HT-29 (cell line): ENCODE data around the gene SUSD6. TPM values are rescaled to one million over a fixed set of nuclear protein-coding genes. Genes with fewer than 3 reads are reported as not detected.
"Not testable (repeated sequence)": the region's sequence is repeated elsewhere in the genome, so short reads cannot be mapped to it uniquely, and the experiment has no call there.

Source experiments
- DNase-seq: peaks from one replicate; pipeline ENCODE4 v3.0.0-alpha.2; 2015; ENCODE audit warnings: low spot score
- total RNA-seq: library from RNA; depleted of rRNA; stranded (reverse); fragments of >200 nt; shearing (Covaris generic); gene quantifications from 2 replicates; pipeline ENCODE4 v1.2.3, GENCODE V29; 2014

SUSD6 gene
- total RNA-seq, 1 experiment from 2014 or later: 10.9 TPM

DNA sequence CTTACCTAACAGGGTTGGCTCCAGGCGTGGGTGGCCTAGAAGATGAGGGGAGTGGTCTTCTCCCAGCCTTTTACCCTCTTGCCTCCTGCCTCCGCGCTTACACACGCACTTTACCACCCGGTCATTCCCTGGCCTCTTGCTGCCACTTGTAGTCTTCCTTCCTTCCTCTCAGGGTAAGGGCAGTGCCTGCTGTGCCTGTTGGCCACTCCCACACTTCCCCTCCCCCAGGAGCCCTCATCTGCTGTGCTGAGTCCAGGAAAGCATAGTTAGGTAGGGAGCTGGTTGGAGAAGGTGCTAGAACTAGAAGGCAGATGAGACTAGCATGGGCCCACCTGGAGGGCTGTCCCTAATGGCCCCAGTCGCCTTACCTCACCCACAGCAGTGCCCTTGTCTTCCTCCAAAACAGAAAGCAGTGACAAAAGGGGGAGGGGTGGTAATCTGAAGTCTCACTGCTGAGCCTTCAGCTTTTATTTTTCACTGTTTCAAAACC is 101.2 kb downstream of the SUSD6 start:
- DNase-seq: no peak

DNA sequence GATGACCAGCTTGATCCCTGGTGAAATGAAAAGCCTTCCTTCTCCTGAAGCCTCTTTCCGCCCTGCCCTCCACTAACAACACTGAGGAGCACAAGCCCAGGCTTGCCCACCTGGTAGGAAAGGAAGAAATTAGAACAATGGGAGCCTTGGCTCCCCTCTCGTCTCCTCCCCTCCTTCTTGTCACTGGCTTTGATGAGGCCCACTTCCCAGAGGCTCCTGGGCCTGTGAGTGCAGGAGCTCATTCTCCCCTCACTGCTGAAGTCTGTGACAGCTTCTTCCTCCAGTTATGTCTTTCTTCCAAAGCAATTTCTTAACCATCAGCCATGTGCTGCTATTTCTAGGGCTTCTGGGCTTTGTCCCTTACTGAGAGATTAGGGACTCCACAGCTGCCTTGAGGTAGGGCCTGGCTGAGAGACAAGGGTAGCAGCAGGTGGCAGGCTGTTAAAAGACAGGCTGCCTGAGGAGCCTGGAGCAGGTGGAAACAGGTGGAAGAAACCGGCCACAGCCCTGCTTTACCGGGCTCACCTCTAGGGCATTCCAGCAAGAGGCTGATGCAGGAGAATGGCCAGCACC is 101.9 kb downstream of the SUSD6 start:
- DNase-seq: peak; percentile 11

DNA sequence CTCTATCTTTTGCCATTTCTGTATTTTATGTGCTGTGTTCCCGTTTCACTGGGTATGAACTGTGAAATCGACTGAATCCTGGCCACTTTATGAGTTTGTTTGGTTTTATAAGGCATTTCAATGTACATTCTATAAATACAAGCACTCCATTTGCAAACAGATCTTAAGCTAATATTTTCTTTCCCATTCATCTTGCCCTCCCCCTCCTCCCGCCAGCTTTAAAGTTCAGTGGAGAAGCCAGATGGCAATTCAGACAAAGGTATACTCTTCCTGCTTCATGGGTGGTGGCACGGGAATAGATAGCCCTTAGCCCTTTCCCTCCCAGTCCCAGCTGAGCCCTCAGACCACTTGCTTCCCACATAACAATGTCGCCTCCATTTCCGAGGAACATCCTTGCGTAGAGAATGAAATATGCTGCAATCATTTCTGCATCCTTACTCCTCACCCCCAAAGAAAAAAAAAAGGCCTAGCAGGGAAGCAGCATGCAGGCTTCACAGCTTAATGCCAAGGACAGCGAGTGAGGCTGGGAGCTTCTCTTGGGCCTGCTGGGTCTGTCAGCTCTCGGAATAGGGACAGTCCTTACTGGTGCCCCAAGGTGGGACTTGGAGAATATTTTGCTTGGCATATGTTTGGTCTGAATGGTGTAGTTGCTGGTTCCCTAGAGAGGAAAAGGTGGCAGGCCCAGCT is 102.7 kb downstream of the SUSD6 start:
- DNase-seq: no peak

DNA sequence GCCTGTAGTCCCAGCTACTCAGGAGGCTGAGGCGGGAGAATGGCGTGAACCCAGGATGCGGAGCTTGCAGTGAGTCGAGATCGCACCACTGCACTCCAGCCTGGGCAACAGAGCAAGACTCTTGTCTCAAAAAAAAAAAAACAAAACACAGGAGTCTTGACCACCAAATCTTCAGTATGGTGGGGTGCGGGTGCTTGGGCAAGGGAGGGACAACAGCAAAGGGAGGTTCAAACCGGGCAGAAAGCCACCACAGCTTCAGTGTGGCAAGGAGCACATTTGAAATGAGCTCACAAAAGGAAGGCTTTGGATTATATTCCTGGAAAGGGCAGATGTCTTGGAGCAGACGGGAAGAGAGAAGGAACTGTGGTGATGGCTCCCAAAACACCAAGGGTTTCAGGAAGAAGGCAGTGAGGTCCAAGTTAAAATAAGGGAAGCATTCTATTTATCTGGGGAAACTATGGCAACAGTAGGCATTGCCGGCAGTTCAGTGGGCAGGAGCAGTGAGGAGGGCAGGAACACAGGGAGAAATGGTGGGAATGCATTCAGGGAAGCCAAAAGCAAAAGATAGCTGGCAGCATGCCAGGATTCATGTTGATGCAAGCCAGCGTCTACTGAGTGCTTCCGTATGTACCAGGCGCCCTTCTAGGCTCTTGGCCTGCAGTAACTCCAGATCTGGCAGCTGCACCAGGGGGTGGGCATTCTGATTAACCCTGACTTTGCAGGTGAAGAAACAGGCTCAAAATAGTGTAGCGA is 104.5 kb downstream of the SUSD6 start:
- peak; percentile 21 for DNase-seq

DNA sequence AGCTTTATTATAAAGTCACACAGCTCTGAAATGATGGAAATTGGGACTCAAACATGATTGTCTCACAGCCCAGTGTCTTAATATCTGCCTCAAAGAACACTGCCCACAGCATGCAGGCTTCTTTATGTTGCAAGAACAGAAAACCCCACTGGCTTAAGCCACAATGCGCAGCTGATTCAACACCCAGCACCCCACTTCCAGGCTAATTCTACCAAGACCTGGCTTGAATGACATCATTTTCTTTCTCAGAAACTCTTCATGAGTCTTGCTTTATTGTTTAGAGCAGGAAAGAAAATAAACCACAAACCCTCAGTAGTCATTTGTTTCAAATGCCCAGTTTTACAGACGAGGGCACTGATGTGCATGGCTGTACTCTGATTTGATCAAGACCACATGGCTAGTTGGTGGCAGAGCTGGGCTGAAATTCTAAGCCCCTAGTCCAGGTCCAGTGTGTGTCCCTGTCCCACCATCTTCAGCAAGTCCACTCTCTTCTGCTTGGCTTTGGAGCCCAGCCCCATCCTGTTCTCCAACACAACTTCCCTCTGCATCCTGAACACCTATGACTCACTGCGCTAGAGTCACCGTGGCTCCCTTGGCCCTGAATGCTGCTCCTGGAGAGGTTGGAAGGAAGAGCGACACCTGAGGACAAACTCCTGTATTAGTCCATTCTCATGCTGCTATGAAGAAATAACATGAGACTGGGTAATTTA is 105.2 kb downstream of the SUSD6 start:
- peak; percentile 17 for DNase-seq

DNA sequence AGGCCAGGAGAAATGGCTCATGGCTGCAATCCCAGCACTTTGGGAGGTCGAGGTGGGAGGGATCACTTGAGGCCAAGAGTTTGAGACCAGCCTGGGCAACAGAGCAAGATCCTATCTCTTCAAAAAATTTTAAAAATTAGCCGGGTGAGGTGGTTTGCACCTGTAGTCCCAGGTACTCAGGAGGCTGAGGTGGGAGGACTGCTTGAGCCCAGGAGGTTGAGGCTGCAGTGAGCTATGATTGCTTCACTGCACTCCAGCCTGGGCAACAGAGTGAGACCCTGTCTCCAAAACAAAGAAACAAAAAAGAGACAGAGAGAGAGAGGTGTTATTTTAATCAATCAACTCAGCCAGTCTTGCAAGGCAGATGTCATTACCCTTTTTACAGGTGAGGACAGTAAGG is 107.2 kb downstream of the SUSD6 start:
- not testable (repeated sequence) for DNase-seq

DNA sequence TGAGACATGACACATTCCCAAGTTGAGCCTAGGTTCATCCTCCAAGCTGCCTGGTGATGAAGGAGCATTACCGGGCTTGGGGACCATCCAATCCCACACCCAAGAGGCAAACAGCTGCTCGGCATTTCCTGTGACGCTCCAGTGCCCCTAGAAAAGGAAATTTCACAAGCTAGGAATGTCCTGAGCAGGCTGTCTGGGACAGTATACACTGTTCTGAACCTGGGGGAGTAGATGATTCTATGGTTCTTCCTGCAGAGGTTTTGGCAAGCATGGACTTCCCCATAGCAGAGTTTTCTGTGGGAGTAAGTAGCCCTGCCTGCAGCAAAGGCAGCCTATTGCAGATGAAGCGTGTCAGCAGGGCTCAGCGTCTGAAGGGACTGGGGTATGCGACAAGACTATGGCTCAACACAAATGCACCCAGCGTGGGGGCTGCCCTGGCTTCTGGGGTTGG is 108.1 kb downstream of the SUSD6 start:
- no peak for DNase-seq

DNA sequence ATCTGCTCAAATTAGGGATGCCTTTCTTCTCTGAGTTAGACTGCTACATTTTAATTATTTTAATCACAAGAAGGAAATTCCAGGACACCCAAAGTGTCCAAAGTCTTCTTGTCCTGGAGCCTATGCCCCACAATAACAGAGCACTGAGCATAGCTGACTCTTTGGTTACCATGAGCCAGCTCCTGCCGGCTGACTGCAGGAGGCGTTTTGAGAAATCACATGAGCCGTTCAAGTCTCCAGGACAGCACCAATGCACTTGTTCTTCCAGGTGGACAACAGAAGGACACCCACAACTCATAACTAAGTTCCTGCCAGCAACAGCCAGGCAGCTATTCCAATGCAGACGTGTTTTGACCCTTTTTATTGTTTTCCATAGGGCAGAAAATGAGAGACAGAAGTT is 109.5 kb downstream of the SUSD6 start:
- DNase-seq: no peak

DNA sequence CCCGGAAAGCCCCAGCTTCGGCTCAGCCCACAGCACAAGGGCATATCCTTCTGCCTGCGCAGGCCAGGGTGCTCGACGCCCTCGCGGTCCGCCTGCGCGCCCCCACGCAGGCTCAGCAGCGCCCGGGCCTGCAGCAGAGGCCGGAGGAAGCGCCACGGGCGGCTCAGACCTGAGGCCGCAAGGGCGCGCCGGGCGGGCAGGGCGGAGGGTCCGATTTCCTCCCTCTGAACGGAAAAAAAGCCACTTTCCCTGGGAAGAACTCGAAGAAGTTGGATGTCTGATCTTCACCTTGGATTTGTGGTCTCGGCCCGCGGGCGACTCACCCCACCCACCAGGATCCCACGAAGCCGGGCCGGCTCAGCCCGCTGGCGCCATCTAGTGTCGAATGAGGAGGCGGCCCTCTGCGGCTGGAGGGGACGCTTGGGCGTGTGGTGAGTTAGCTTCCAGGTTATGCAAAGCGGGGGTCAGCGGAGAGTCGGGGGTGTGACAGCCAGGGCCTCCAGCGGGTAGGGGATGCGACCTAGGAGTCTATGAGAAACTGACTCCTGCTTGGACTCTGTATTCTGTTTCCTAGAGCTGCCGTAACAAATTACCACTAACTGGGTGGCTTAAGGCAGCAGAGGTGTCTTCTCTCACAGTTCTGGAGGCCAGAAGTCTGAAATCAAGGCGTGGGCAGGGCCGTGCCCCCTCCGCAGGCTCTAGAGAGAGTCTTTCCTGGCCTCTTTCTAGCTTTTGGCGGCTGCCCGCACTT is 115.5 kb downstream of the SUSD6 start:
- peak; percentile 68 for DNase-seq

DNA sequence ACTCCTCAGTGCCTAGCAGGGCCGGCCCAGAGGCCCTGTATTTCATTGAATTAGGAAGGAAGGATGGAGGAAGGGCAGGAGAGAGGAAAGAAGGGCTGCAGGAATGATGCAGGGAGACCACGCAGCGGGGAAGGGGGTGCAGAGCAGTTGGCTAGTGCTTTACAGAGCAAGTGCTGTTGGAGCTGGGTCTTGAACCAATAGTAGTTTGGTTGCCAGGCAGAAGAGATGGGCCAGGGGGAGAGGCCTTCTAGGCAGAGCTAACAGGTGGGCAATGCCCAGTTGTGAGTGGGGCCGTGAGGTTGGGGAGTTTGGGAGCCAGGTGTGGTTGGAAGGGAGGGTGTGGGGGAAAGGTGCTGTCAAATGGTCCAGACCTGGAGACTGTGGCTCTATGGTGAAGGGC is 116.5 kb downstream of the SUSD6 start:
- no peak for DNase-seq

DNA sequence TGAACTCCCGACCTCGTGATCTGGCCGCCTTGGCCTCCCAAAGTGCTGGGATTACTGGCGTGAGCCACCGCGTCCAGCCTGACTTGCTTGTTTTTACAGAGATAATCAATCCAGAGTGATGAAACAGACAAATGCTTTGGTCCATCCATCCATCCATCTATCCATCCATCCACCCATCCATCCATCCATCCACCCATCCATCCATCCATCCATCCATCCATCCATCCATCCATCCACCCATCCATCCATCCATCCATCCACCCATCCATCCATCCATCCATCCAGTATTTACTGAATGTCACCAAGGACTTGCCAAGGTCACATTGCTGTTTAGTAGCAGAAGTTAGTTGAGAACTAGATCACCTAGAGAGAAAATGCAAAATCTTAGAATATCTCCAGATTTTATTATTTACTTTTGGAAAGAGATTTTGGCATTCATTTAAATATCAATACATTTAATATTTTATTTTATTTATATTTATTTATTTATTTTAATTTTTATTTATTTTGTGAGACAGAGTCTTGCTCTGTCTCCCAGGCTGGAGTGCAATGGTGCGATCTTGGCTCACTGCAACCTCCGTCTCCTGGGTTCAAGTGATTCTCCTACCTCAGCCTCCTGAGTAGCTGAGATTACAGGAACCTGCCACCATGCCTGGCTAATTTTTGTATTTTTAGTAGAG is 120.7 kb downstream of the SUSD6 start:
- DNase-seq: not testable (repeated sequence)

DNA sequence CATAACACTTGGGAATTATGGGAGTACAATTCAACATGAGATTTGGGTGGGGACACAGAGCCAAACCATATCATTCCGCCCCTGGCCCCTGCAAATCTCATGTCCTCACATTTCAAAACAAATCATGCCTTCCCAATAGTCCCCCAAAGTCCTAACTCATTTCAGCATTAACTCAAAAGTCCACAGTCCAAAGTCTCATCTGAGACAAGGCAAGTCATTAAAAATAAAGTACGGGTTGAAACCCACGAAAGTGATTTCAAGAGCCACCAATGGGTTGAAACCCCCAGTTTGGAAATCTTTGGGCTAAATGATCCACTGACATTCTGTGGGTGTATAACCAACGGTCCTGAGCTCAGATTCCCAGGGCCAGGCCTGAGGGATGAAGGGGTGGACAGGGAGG is 125.0 kb downstream of the SUSD6 start:
- DNase-seq: not testable (repeated sequence)

DNA sequence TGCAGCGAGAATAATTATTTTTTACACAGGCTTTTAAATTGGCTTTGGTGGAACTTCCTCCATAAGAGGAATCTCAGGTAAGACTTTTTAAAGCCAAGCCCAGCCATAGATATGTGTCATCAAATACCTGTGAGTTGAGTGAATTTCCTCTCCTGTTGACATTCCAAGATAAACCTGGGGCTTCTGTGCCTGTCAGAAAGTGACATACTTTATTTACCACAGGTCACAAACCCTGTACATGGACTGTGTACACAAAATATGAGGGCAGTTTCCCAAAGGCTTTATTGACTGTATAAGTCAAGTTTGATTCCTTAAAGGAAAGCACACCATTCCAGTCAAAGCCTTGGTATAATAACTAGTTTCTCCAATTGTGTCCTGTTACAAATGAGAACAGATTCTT is 129.7 kb downstream of the SUSD6 start:
- peak; percentile 28 for DNase-seq

DNA sequence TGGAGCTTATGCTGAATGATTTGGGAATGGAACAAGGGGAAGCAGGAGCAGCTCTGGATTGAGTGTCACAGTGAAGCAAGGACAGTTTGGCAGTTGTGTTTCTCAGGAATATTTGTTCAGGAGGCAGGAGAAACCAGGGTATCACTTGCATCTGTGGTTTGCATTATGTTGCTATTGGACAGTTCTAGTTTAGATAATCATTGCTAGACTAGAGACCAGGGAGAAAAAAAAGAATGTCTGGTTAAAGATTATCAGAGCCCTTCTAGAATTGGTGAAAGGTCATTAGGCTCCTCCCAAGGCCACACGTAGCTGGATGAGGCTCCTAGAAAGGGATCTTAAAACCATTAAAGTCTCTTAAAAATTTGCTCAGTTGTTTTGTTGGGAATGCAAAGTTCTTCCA is 138.6 kb downstream of the SUSD6 start:
- peak; percentile 67 for DNase-seq

DNA sequence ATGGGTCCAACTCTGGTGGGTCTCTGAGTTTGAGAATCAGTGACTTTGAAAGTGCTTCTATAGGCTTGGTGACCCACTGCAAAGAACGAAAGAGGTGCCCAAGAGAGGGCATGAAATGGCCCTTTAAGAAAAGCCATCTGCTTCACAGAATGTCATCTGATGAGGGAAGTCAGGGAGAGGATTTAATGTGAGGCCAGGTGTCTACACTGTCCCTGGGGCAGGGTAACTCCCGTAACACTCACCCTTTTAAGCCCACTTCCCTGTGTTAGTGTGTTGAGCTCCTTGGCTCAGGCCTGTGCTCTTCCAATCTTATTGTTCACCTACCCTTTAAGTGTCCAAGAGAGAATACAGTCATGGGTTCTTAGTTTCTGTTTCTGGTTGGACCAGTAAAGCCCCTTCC is 139.1 kb downstream of the SUSD6 start:
- no peak for DNase-seq

DNA sequence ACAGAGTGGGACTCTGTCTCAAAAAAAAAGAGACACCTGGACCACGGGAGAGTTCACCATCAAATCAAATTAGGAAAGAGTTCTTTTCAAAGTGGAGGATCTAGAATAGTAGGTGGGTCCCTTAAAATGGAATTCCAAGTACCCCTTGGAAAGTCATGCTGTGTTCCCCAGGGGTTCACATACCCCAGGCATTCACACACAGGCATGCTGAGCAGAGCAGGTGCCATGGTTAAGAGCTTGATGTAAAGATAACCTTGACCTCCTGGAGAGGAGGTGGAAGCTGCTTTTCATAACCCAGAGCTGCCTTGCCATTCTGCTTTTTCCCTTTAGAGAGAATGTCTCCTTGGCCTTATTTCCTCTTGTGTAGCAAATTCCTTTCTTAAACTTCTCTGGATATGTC is 141.4 kb downstream of the SUSD6 start:
- no peak for DNase-seq

DNA sequence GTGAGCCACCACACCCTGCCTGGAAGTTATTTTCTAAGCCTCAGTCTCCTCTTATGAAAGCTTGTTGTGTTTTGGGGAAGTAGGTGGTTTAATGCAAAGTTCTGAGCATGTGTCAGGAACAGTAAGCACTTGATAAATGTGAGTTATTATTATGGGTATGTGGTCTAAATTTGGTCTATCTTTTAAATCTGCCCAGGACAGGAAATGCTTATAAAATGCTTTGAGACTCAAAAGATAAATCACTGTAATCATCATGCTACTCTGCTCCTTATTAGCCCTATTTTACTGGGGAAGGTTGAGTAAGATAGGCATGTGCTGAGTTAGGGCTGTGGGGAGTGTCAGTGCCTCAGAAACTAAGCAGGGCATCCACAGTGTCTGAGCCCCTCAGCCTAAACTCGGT is 142.5 kb downstream of the SUSD6 start:
- DNase-seq: no peak

DNA sequence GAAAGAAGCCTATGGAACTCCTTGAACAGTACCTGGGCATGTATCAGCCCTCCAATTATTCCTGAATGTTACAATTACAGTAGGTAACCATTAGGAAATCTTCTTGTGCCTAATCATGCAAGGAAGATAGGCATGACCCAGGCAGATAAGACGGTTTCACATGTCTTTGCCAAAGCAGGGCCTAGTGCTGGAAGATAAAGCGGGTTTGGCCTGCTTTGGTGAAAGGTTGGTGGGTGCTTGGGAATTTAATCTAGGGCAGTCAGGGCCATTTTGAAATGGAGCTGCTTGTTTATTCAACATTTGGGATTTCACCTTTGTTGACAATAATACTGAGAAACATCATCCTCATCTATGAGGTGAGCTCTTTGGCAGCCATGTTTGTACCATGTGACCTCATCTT is 143.1 kb downstream of the SUSD6 start:
- DNase-seq: no peak

DNA sequence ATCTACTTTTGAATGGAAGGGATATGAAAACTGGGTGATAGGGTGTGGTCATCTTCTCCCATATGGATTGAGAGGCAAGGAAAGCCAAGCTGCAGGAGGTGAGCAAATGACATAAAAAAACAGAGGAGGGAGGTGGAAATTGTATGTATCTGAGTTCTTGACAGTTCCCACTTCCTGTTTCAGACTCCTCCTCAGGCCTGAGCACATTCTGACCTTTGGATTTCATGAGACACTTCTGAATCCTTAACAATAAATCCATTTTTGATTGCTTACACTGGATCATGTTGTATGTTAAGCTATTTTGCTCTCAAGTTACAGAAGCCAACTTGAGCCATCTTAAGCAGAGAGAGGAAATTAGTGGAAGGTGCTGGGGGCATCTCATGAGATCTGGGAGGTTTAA is 143.9 kb downstream of the SUSD6 start:
- no peak for DNase-seq

DNA sequence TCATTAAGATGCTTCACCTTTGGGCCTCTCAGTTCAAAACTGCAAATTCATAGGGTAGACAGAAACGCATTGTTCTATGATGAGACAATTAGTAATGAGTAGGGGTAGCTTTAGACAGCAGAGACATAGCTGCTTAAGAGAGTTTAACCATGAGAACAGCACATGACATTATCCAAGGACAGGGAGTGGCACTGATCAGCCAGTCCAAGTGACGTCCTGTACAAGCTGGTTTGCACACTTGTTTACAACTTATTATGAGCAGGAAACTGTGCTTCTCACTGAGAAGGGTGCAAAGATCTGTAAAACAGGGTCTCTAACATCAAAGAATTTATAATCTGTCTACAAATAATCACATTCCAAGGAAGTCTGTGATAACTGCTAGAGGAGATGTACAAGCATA is 144.4 kb downstream of the SUSD6 start:
- no peak for DNase-seq

DNA sequence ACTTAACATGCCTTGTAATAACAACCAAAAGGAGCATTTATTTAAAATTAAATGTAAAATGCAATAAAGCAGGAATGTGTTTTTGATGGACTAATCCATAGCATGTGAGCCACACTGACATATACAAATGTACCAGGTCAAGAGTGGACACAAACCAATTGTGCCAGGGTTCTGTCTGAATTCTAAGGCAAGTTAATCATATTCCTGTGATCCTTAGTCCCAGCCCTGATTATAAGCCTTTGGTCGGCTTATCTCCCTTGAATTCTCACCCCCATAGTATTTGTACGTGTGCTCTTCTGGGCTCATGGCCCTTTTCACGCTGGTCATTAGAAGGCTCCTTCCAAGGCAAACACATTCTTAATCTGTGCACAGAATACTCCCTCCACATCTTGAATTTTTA is 144.9 kb downstream of the SUSD6 start:
- no peak for DNase-seq
